GM18499 (cell line): Measurements from ENCODE around the gene KIF26B.

Experiments used
- ATAC-seq: cut with Tn5 transposase; IDR thresholded peaks from one replicate; pipeline ENCODE4 v1.9.1; 2021; ENCODE audit warnings: moderate number of reproducible peaks; ENCODE audit not compliant: insufficient read depth, unreplicated experiment

The KIF26B gene

GRCh38 chr1:245154429-245155271 lies at the start of gene KIF26B:
KIF26B (plus strand) TSS chr1:245154985; CDS start chr1:245155425, 440 bp downstream.
- ATAC-seq = no peak

GRCh38 chr1:245105042-245105441 lies 49.7 kb upstream of the KIF26B start:
- ATAC-seq = no peak

- no peak for ATAC-seq
These were observed 48.9 kb upstream of the KIF26B start for GRCh38 chr1:245105815-245106410.

GRCh38 chr1:245107776-245108114 lies 47.0 kb upstream of the KIF26B start:
- no peak for ATAC-seq

- no peak for ATAC-seq
These were observed 46.5 kb upstream of the KIF26B start for GRCh38 chr1:245108246-245108645.

- no peak for ATAC-seq
These were observed 45.9 kb upstream of the KIF26B start for GRCh38 chr1:245108909-245109308.

GRCh38 chr1:245110406-245110805 lies 44.4 kb upstream of the KIF26B start:
- ATAC-seq = no peak

GRCh38 chr1:245111073-245111472 lies 43.7 kb upstream of the KIF26B start:
- no peak for ATAC-seq

GRCh38 chr1:245113649-245114048 lies 41.1 kb upstream of the KIF26B start:
- no peak for ATAC-seq

GRCh38 chr1:245116131-245116530 lies 38.7 kb upstream of the KIF26B start:
- ATAC-seq = no peak

GRCh38 chr1:245116751-245117150 lies 38.0 kb upstream of the KIF26B start:
- ATAC-seq = no peak

GRCh38 chr1:245118066-245118465 lies 36.7 kb upstream of the KIF26B start:
- ATAC-seq = no peak

GRCh38 chr1:245118806-245119205 lies 36.0 kb upstream of the KIF26B start:
- no peak for ATAC-seq

GRCh38 chr1:245121523-245121922 lies 33.3 kb upstream of the KIF26B start:
- no peak for ATAC-seq

- no peak for ATAC-seq
These were observed 30.5 kb upstream of the KIF26B start for GRCh38 chr1:245124241-245124640.

- no peak for ATAC-seq
These were observed 30.1 kb upstream of the KIF26B start for GRCh38 chr1:245124644-245125043.

- ATAC-seq = no peak
These were observed 28.3 kb upstream of the KIF26B start for GRCh38 chr1:245126530-245126929.

GRCh38 chr1:245128381-245129101 lies 26.2 kb upstream of the KIF26B start:
- no peak for ATAC-seq

- no peak for ATAC-seq
These were observed 25.2 kb upstream of the KIF26B start for GRCh38 chr1:245129319-245130240.
